ENCODE results near the gene B3GNT8. TPM values are rescaled to one million over a fixed set of nuclear protein-coding genes. Genes with fewer than 3 reads are reported as not detected.
A peak's percentile ranks its signal among the peaks of the same experiment; 100 is the strongest.

B3GNT8 gene
- total and polyA plus RNA-seq, 4 donors = 0.14 to 2.3 (median 0.66) TPM

DNA sequence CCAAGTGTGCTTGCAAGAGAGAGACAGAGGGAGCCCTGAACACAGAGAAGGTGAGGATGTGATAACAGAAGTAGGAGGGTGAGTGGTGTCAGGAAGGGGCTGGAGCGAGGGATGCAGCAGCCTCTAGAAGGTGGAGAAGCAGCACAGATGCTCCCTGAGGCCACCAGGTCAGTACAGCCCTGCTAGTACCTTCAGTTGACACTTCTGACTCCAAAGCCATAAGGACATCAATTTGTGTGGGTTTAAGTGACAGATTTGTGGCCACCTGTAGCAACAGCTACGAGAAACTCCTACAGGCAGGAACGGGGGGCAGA, 22.6 kb upstream of the B3GNT8 start:
- Histone ChIP-seq H3K27me3 (ENCODE audit: control insufficient read depth in 4 of 4, insufficient read depth in 4 of 4, low read length in 3 of 4) (peaks cover 0 to 3% (median 0%) of the 10 kb centered on the region in 4 donors), H3K9ac (ENCODE audit: low read depth in 1 of 2, low read length in 2 of 2) (no peak overlapping the region), H3K9me3 (ENCODE audit: control insufficient read depth in 4 of 4, low read length in 3 of 4) (no peaks in the 10 kb centered on the region), H3K36me3 (ENCODE audit: control insufficient read depth in 4 of 4, insufficient read depth in 3 of 4, low read depth in 1 of 4, low read length in 3 of 4) (no peaks in the 10 kb centered on the region), H3K4me3 (ENCODE audit: low read depth in 1 of 3, low read length in 3 of 3) (no peak overlapping the region), H3K4me1 (ENCODE audit: control insufficient read depth in 4 of 4, insufficient read depth in 4 of 4, low read length in 3 of 4) (no peaks in the 10 kb centered on the region), H3K27ac (ENCODE audit: low read depth in 1 of 2, low read length in 2 of 2) (no peak overlapping the region)
- TF ChIP-seq RXRA (IDR thresholded peaks at IDR 0.05) (no peak), TAF1 (conservative IDR thresholded peaks at IDR 0.05) (no peak), YY1 (IDR thresholded peaks at IDR 0.05) (no peak), RAD21 (IDR thresholded peaks at IDR 0.05) (no peak), HNF4A (conservative IDR thresholded peaks at IDR 0.05) (no peak), SP1 (IDR thresholded peaks at IDR 0.05) (no peak), EGR1 (IDR thresholded peaks at IDR 0.05; ENCODE audit: low read depth in 2 of 2) (no peak), JUND (IDR thresholded peaks at IDR 0.05) (no peak), HNF4G (IDR thresholded peaks at IDR 0.05) (no peak), FOXA2 (IDR thresholded peaks at IDR 0.05) (no peak)
- TF ChIP-seq, protein P1, sequence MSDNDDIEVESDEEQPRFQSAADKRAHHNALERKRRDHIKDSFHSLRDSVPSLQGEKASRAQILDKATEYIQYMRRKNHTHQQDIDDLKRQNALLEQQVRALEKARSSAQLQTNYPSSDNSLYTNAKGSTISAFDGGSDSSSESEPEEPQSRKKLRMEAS (IDR thresholded peaks at IDR 0.05) = no peak
- TF ChIP-seq, protein P2, sequence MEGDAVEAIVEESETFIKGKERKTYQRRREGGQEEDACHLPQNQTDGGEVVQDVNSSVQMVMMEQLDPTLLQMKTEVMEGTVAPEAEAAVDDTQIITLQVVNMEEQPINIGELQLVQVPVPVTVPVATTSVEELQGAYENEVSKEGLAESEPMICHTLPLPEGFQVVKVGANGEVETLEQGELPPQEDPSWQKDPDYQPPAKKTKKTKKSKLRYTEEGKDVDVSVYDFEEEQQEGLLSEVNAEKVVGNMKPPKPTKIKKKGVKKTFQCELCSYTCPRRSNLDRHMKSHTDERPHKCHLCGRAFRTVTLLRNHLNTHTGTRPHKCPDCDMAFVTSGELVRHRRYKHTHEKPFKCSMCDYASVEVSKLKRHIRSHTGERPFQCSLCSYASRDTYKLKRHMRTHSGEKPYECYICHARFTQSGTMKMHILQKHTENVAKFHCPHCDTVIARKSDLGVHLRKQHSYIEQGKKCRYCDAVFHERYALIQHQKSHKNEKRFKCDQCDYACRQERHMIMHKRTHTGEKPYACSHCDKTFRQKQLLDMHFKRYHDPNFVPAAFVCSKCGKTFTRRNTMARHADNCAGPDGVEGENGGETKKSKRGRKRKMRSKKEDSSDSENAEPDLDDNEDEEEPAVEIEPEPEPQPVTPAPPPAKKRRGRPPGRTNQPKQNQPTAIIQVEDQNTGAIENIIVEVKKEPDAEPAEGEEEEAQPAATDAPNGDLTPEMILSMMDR (IDR thresholded peaks at IDR 0.05; ENCODE audit: low read depth, low read length, missing input control) = no peak
- 68% methylated on average over 3 of the region's 3 CpGs for WGBS
- DNase-seq (ENCODE audit: low spot score) = no peak

DNA sequence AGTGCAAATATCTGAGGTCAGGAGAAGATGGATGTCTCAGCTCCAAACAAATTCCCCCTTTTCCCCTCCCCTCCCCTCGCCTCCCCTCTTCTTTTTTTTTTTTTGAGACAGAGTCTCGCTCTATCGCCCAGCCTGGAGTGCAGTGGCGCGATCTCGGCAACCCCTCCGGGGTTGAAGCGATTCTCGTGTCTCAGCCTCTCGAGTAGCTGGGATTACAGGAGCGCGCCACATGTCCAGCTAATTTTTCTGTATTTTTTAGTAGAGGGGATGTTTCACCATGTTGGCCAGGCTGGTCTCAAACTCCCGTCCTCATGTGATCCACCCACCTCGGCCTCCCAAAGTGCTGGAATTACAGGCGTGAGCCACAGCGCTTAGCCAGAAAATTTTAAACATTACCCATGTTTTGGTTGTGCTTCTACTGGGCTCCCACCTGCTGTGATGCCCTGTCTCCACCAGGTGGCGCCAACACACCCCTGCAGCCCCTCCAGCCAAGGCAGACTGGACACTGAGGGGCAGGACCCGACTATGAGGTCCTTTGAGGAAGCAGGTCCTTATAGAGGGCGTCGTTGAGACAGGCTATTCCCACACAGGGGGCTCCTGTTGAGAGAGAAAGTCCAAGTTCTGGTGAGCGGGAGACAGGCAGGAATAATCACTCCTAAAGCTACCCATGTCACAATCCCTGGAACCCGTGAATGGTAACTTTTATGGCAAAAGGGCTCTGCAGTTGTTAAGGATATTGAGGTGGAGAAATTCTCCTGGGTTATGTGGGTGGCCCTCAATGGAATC, 22.1 kb upstream of the B3GNT8 start:
- Histone ChIP-seq H3K9ac (ENCODE audit: low read depth in 1 of 2, low read length in 2 of 2) (no peak overlapping the region), H3K27me3 (ENCODE audit: control insufficient read depth in 4 of 4, insufficient read depth in 4 of 4, low read length in 3 of 4) (peaks cover 0 to 3% (median 0%) of the 10 kb centered on the region in 4 donors), H3K4me1 (ENCODE audit: control insufficient read depth in 4 of 4, insufficient read depth in 4 of 4, low read length in 3 of 4) (no peaks in the 10 kb centered on the region), H3K4me3 (ENCODE audit: low read depth in 1 of 3, low read length in 3 of 3) (peak overlapping the region in 1 of 3 donors; percentile 10), H3K36me3 (ENCODE audit: control insufficient read depth in 4 of 4, insufficient read depth in 3 of 4, low read depth in 1 of 4, low read length in 3 of 4) (no peaks in the 10 kb centered on the region), H3K27ac (ENCODE audit: low read depth in 1 of 2, low read length in 2 of 2) (no peak overlapping the region), H3K9me3 (ENCODE audit: control insufficient read depth in 4 of 4, low read length in 3 of 4) (no peaks in the 10 kb centered on the region)
- WGBS = 4% methylated on average over 22 of the region's 22 CpGs
- TF ChIP-seq GABPA (IDR thresholded peaks at IDR 0.05 in 1 of 2, conservative IDR thresholded peaks at IDR 0.05 in 1 of 2) = no peak
- TF ChIP-seq RAD21 (IDR thresholded peaks at IDR 0.05) = peak; percentile 87 to 94
- no peak for TF ChIP-seq TAF1 (conservative IDR thresholded peaks at IDR 0.05)
- TF ChIP-seq, protein P2 (IDR thresholded peaks at IDR 0.05; ENCODE audit: low read depth, low read length, missing input control) = peak; percentile 95
- peak; percentile 78 for DNase-seq (ENCODE audit: low spot score)

Data from liver (tissue), 9 donors.